ENCODE data around the gene CACNA1G.

- TF ChIP-seq CTCF (IDR thresholded peaks at IDR 0.05) (no peak), POLR2A (IDR thresholded peaks at IDR 0.05) (no peak)
These were observed 75.1 kb downstream of the CACNA1G start for GRCh38 chr17:50635732-50635981.

Measured in breast epithelium (tissue), 3 donors.